ENCODE data around the gene CDC14B.

DNA sequence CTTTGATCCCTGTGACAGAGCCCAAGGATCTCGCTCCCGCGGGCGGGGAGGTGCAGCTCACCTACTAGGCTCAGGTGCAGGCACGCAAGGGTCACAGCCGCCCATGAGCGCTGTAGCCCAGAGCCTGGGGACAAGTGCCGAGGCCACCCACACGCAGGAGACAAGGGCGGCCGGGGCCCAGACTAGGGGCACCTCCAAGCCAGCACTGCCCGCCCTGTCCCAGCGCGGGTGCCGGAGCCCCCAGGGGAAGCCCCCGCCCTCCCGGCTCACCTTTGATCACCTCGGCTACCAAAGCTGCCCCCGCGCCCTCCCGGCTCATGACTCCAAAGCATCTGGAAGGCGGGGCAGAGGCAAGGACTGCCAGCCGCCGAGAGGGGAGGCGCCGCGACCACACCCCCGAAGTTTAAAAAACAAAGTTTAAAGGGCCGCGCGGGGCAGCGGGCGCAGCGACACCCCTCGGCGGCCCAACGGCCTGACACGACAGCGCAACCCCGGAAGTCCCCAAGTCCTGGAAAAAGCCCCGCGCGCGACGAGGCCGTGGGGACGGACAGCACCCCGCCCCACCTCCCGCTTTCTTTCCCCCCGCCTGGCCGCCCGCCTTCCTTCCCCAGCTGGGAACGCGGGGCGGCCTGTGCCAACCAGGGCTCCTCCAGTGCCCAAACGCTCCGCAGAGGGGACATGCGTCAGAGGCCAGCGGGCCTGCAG lies 53.0 kb downstream of the CDC14B start:
- TF ChIP-seq CTCF (IDR thresholded peaks at IDR 0.05; ENCODE audit: insufficient read depth, low read length, poor library complexity, severe bottlenecking) (peak; percentile 64), EZH2phosphoT487 (conservative IDR thresholded peaks at IDR 0.05; ENCODE audit: low read length) (no peak)
